Measurements from ENCODE around the gene ZNF550.

DNA sequence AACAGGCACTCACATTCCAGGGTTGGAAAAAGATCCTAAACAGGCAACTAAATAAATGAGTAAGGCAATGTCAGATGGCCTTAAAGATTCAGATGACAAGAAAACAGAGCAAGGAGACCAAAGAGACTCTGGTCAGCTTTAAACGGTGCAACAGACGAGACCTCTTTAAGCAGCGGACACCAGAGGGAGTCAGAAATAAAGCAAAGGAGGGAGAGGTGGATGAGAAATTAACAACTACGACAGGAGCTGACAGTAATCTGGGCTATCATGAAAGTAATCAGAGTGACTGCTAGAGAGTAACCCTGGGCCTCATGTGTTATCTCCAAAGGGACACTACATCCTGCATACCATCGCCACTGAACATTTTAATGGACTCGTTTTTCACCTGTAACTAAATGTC is 1.1 kb downstream of the ZNF550 start:
- TF ChIP-seq, protein P1, sequence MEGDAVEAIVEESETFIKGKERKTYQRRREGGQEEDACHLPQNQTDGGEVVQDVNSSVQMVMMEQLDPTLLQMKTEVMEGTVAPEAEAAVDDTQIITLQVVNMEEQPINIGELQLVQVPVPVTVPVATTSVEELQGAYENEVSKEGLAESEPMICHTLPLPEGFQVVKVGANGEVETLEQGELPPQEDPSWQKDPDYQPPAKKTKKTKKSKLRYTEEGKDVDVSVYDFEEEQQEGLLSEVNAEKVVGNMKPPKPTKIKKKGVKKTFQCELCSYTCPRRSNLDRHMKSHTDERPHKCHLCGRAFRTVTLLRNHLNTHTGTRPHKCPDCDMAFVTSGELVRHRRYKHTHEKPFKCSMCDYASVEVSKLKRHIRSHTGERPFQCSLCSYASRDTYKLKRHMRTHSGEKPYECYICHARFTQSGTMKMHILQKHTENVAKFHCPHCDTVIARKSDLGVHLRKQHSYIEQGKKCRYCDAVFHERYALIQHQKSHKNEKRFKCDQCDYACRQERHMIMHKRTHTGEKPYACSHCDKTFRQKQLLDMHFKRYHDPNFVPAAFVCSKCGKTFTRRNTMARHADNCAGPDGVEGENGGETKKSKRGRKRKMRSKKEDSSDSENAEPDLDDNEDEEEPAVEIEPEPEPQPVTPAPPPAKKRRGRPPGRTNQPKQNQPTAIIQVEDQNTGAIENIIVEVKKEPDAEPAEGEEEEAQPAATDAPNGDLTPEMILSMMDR (IDR thresholded peaks at IDR 0.05) = no peak
- TF ChIP-seq POLR2A (IDR thresholded peaks at IDR 0.05) (no peak), POLR2AphosphoS5 (IDR thresholded peaks at IDR 0.05) (no peak)

Data from stomach (tissue), 4 donors.